Measurements from ENCODE around the gene BEGAIN. TPM values are rescaled to one million over a fixed set of nuclear protein-coding genes. Genes with fewer than 3 reads are reported as not detected.

Gene BEGAIN
- polyA plus RNA-seq, 2 of the 4 experiments (the other 2 are of a cell fraction): 1.4 to 3.7 TPM

- TF ChIP-seq PBX3 (IDR thresholded peaks at IDR 0.05) (no peak), TP53 (CRISPR knock-in tag; IDR thresholded peaks at IDR 0.05) (no peak), MAX (IDR thresholded peaks at IDR 0.05) (no peak), JUNB (IDR thresholded peaks at IDR 0.05) (no peak), MYC (IDR thresholded peaks at IDR 0.05; ENCODE audit: borderline replicate concordance, low read length) (no peak), CBX2 (IDR thresholded peaks at IDR 0.05; ENCODE audit: borderline replicate concordance, low read depth) (no peak)
Measured at GRCh38 chr14:100582496-100583165, 4.6 kb downstream of the BEGAIN start (continued).

- WGBS (ENCODE audit: missing lambda C conversion rate): 78% methylated on average over 21 of the region's 28 CpGs
- no peaks in the 10 kb centered on the region for H3K9me3 ChIP-seq
- peaks cover 6% of the 10 kb centered on the region; the same call in 2 of the 3 replicates for H3K4me1 ChIP-seq
- FAIRE-seq: no peak
- no peak overlapping the region for H3K4me2 ChIP-seq
- ChIA-PET CTCF (interaction anchor here (0.6 to 1.0 kb wide), 3 partner anchors 36 to 1859 kb away, joined by 3 read pairs; no protein-coding TSS in a partner anchor), POLR2A (no interaction called here)
- no peak for TF ChIP-seq KDM1A (IDR thresholded peaks at IDR 0.05; ENCODE audit: low read depth)
- TF ChIP-seq MYC (IDR thresholded peaks at IDR 0.05; ENCODE audit: borderline replicate concordance, low read length): no peak
- no peak for TF ChIP-seq FOXS1 (CRISPR knock-in tag; IDR thresholded peaks at IDR 0.05)
- no peak for TF ChIP-seq HEYL (CRISPR knock-in tag; IDR thresholded peaks at IDR 0.05)
- TF ChIP-seq HOXB13 (CRISPR knock-in tag; IDR thresholded peaks at IDR 0.05; ENCODE audit: low read depth): no peak
- TF ChIP-seq RFX5 (IDR thresholded peaks at IDR 0.05): no peak
- TF ChIP-seq BCL3 (IDR thresholded peaks at IDR 0.05): no peak
- TF ChIP-seq ZC3H11A (IDR thresholded peaks at IDR 0.05): no peak
- TF ChIP-seq BHLHE40 (IDR thresholded peaks at IDR 0.05; ENCODE audit: low read depth, low read length): no peak
- no peak for TF ChIP-seq JUN (IDR thresholded peaks at IDR 0.05)
- TF ChIP-seq HOXB5 (CRISPR knock-in tag; IDR thresholded peaks at IDR 0.05): no peak
- TF ChIP-seq CEBPB (IDR thresholded peaks at IDR 0.05): no peak
- no peak for TF ChIP-seq KDM5A (IDR thresholded peaks at IDR 0.05)
- no peak for TF ChIP-seq MAZ (IDR thresholded peaks at IDR 0.05; ENCODE audit: borderline replicate concordance, low read depth, low read length)
- no peak for TF ChIP-seq ZNF302 (CRISPR knock-in tag; IDR thresholded peaks at IDR 0.05)
- TF ChIP-seq SREBF2 (IDR thresholded peaks at IDR 0.05): no peak
- TF ChIP-seq ATOH8 (CRISPR knock-in tag; IDR thresholded peaks at IDR 0.05; ENCODE audit: low read depth): no peak
- TF ChIP-seq TP53 (CRISPR knock-in tag; IDR thresholded peaks at IDR 0.05): no peak
- no peak for TF ChIP-seq NFE2L2 (conservative IDR thresholded peaks at IDR 0.05; ENCODE audit: low read length)
- TF ChIP-seq CTCF (IDR thresholded peaks at IDR 0.05): no peak
- no peak overlapping the region for H3K27ac ChIP-seq
- DNase-seq (ENCODE audit: low read depth in 1 of 2, low spot score in 1 of 2): no peak
- no peak overlapping the region for H3K4me3 ChIP-seq
- ATAC-seq: no peak
Measured at GRCh38 chr14:100581228-100582145, 5.7 kb downstream of the BEGAIN start.

Measured in A549 (cell line).